HPDE6-E6E7 (cell line): ENCODE results near the gene GRIK5.
"Not testable (repeated sequence)": the region's sequence is repeated elsewhere in the genome, so short reads cannot be mapped to it uniquely, and the experiment has no call there.

Experiments
- DNase-seq: peaks from one replicate; pipeline ENCODE4 v3.0.0; 2011; ENCODE audit warnings: missing footprints; ENCODE audit errors: extremely low spot score

The GRIK5 gene

DNA sequence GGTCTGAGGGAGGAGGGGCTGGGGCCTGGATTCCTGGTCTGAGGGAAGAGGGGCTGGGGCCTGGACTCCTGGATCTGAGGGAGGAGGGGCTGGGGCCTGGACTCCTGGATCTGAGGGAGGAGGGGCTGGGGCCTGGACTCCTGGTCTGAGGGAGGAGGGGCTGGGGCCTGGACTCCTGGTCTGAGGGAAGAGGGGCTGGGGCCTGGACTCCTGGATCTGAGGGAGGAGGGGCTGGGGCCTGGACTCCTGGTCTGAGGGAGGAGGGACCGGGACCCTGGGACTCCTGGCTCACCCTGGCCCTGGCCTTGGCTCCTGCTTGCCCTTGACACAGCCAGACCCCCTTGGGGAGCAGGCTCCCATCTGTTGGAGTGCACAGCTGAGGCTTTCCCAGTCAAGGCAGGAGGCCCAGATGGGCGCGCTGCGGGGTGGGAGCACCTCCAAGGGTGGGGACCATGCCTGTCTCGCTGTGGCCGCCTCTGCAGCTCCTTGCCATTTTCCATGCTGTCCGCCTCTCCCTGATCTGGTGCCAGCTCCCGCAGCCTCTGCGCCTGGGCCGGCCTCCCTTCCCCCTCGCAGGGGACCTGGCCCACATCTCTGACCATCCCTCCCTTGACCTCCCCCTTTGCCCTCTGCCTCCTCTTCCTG lies 78.0 kb downstream of the GRIK5 start:
- not testable (repeated sequence) for DNase-seq

- no peak for DNase-seq
These were observed 79.0 kb downstream of the GRIK5 start for GRCh38 chr19:41991025-41991424.

GRCh38 chr19:41990615-41991014 lies 79.4 kb downstream of the GRIK5 start:
- DNase-seq: no peak

DNA sequence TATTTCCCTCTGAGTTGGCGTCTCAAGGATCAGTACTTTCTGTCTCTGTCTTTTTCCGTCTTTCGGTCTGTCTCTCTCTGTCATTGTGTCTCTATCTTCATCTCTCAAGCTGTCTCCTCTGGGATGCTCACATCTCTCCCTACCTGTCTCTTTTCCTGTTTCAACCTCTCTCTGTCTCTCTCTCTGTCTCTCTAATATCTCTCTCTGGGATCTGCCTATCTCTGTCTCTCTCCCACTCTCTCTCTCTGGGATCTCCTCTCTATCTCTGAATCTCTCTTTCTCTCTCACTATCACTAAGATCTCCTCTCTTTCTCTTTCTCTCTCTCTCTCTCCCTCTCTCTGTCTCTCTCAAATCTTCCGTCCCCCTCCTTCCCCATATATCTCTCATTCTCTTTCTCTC lies 80.0 kb downstream of the GRIK5 start:
- no peak for DNase-seq

GRCh38 chr19:41988947-41989346 lies 81.1 kb downstream of the GRIK5 start:
- DNase-seq: no peak

DNA sequence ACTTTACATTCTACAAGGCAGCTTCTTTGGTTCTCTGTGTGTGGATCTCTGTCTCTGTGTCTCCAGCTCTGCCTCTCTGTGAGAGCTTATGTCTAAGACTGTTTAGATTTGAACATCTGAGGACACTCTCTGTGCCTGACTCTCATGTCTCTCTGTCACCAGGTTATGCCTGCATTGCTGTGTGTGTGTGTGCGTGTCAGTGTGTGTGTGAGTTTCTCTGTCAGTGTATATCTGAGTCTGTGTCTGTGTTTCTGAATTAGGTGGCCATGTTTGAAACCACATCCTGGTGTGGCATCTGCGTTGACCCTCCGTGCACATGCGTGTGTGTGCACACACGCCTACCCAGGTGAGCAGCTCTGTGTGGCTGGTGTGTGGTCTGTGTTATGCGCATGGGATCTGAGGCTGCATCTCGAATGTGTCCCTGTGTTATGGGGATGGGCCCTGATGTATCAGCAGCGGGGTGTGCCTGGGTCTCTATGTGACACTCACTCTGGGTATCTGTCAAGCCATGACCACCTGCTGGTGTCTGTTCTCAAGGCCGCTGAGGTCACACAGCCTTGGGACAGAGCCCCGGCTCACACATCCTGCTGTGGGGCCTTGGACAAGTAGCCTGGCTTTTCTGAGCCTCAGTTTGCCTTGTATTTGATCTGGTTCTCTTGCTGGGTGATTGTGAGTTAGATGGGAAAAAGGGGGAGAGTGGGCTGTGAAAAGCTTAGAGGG lies 82.7 kb downstream of the GRIK5 start:
- DNase-seq: no peak

DNA sequence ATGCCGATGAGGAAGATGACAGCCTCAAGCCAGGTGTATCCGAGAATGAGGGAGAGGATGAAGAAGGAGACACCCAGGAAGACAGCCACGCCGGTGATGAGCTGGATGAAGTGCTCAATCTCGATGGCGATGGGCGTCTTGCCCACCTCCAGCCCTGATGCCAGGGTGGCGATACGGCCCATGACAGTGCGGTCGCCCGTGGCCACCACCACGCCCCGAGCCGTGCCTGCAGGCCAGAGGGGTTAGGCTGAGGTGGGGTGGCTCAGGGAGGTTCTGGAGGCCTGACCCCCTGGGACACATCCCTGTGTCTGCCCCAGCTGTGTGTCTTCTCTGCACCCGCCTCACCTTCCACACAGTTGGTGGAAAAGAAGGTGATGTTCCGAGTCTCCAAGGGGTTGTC lies 85.0 kb downstream of the GRIK5 start:
- no peak for DNase-seq

DNA sequence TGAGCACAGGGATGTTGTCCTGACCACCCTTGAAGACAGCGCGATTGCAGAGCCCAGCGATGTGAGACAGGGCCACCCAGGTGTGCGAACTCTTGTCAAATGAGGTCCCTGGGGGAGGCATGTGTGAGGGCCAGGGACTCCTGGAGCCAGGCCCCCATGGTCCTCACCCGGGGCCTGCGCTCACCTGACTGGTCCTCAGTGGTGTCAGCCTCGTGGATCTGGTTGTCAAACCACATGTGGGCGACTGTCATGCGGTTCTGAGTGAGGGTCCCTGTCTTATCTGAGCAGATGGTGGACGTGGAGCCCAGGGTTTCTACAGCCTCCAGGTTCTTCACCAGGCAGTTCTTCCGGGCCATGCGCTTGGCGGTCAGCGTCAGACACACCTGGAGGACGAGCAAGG lies 88.3 kb downstream of the GRIK5 start:
- DNase-seq: no peak

DNA sequence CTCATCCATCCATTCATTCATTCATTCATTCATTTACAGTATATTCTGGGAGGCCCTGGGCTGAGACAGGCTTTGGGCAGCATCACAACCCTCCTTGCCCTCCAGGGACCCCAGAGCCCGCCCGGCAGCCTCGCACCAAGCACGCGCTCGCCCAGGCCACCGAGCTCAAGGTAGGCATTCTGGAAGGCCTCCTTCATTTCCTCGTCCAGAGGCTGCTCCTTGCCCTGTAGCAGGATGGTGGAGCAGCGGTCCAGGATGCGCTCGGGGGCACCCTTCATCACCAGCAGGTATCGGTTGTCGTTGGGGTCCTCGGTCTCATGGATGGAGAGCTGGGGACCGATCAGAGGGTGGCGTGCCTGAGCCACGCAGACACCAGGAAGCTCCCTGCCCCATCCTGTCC lies 91.5 kb downstream of the GRIK5 start:
- DNase-seq: no peak

GRCh38 chr19:41977916-41978315 lies 92.1 kb downstream of the GRIK5 start:
- DNase-seq: no peak

GRCh38 chr19:41974652-41975051 lies 95.4 kb downstream of the GRIK5 start:
- DNase-seq: no peak

DNA sequence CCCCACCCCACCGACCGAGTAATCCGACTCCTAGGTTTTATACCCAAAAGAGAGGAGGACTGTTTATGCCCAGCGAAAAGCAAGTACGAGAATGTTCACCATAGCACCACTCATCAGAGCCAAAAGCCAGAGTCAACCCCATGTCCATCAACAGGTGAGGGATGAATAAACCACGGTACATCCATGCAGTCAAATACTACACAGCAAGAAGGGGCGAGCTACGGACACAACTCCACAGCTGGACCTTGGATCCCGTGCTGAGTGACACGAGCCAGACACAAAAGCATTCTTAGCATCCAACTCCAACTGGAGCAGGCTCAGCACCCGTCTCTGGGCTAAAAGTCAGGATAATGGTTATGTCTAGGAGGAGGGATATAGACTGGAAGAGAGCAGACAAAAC lies 98.6 kb downstream of the GRIK5 start:
- no peak for DNase-seq

- DNase-seq: no peak
These were observed 100.1 kb downstream of the GRIK5 start for GRCh38 chr19:41969772-41970458.

- DNase-seq: no peak
These were observed 101.0 kb downstream of the GRIK5 start for GRCh38 chr19:41968751-41969595.

DNA sequence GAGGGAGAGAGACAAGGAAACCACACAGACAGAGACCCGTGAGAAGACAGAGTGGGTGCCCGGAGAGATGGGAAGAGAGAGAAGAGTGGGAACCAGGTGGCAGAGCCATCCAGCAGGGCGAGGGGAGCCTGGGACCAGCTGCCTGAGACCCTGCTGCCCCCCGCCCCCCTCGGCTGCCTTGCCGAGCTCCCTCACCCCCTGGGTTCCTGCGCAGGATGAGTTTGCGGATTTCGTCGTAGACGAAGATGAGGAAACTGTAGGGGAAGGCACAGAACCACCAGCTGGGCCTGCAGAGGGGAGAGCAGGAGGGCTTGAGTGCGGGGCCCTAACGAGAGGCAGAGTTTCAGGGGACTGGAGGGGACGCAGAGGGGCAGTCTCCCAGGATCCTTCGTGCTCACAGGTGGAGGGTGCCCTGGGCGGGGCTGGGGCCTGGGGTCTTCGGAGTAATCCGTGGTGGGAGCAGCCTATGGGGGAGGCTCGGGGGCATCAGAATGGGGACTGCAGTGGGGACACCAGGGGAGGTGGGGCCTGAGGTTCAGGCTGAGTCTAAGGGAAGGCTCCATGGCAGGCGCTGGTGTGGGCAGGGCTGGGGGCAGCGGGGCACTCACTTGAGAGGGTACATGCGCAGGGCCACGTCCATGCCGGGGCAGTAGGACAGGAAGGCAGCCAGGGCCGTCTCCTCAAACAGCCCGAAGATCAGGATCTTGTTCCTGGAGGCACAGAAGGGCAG lies 102.8 kb downstream of the GRIK5 start:
- no peak for DNase-seq

DNA sequence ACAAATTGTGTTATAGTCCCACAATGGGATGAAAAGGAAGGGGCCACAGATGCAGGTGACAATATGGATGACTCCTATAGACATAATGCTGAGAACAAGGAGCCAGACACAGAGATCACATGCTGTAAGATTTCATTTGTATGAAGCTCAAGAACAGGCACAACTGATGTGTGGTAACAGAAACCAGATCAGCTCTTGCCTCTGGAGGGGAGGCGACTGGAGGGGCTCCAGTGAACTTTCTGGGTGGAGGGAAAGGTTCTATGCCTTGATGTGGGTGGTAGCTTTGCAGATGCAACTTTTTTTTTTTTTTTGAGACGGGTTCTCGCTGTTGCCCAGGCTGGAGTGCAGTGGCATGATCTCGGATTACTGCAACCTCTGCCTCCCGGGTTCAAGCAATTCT lies 104.9 kb downstream of the GRIK5 start:
- DNase-seq: no peak

DNA sequence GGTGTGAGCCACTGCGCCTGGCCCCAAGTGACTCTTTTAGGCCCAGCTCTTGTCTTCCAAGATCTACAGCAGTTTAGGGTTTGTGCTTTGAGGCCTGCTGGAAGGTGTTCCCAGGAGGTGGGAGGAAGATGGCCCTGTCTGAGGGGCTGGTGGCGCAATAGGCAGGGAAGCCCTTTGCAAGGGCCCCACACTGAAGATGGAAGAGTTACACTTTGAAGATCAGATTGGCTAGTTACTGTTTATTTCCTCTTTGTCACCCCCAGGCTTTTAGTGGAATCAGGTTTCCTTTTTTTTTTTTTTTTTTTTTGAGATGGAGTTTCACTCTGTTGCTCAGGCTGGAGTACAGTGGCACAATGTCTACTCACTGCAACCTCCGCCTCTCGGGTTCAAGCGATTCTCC lies 109.0 kb downstream of the GRIK5 start:
- DNase-seq: no peak

DNA sequence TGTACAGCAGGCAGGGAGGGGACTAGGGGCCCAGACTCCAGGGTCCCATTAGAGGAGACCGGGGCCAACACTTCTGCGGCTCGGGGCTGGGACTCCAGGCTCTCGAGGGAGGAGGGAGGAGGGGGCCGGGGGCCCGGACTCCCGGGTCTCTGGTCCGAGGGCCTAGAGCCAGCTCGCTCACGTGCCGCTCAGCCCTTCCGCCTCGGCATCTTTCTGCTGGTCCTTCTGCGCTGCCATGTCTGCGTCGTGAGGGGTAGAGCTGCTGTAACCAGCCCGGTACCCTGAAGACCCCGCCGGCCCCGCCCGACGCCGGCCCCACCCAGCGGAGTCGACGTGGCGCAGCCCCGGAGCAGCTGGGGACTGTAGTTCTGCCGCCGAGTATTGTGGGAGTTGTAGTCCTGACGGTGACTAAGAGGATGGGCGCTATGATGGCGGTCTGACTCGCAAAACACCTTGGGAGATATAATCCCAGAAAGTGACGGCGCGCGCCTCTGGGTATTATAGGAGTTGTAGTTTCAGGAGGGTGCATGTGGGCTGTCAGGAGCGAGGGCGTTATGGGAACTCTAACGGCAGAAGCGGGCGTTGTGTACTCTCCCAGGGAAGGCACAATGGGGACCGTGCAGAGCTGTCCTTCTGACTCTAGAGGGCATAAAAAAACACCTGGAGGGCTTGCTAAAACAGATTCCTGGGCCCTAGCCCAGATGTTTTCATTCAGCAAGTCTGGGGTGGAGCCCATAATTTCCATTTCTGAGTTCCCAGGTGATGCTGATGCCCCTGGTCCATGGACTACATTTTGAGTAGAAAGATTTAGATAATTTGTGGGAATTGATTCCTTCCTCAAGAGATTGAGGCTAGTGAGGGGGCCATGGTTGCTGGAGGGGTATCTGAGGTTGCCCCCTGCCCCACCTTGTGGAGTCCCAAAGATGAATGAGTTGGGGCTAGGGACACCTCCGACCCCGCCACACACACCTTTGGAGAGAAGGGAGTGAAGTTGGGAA lies 110.7 kb downstream of the GRIK5 start, which contains the start of gene RABAC1:
RABAC1 (minus strand) TSS at position 266 of the 998 bp plus-strand sequence; CDS start at position 237, 29 bp downstream.
- peak; percentile 92 for DNase-seq

DNA sequence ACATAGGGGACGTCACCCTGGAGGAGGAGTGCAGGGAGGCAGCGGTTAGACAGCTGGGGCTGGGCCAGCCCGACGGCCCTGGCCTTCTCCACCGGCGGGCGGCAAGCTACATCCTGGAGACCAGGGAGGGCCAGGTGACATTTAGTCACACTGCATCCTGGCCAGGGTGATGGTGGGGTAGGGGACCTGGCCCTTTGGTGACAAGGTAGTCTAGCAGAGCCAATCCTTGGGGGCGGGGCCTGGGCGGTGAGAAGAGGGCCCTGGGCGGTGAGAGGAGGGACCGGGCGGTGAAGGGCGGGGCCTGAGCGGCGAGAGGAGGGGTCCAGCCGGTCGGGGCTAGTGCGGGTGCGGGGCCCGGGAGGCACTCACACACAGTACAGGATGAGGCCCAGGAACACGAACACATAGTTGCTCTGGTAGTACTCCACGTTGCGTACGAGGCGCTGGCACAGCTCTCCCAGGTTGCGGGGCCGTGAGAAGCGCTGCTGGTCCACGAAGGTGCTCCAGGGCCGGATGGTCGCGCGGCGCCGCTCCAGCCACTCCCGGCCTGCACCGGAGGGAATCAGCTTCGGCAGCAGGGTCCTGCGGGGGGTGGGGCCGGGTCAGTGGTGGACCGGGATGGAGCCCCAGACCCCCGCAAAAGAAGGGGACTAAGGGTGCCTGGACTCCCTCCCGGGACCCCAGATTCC lies 111.5 kb downstream of the GRIK5 start:
- peak; percentile 77 for DNase-seq
